Measurements from ENCODE around the gene CSNK2A2.

GRCh38 chr16:58186176-58186944 is 11.5 kb downstream of the CSNK2A2 start:
- TF ChIP-seq CTCF (IDR thresholded peaks at IDR 0.05; ENCODE audit: insufficient read depth, low read depth, low read length): no peak
- TF ChIP-seq EZH2 (IDR thresholded peaks at IDR 0.05; ENCODE audit: insufficient read depth, low read length): no peak

Measured in astrocyte (in vitro differentiated cells and primary cell).